HepG2 (cell line): Measurements from ENCODE around the gene SMAD6. TPM values are rescaled to one million over a fixed set of nuclear protein-coding genes. Genes with fewer than 3 reads are reported as not detected.
A peak's percentile ranks its signal among the peaks of the same experiment; 100 is the strongest.

Source experiments
- AHR ChIP-seq: IDR thresholded peaks from 2 replicates; pipeline ENCODE4 v1.6.1; 2018; ENCODE audit warnings: missing genetic modification reagents, missing compliant biosample characterization
- ATF1 ChIP-seq: IDR thresholded peaks from 2 replicates; pipeline ENCODE4 v1.6.1; 2016; ENCODE audit warnings: mild to moderate bottlenecking, control low read depth
- ATF7-NPFF ChIP-seq: sonication (generic); formaldehyde crosslinking; IDR thresholded peaks from 2 replicates; pipeline ENCODE4 v1.8.1; 2023; ENCODE audit warnings: mild to moderate bottlenecking, low read depth, missing genetic modification reagents, moderate library complexity
- BHLHE40 ChIP-seq: IDR thresholded peaks from 2 replicates; pipeline ENCODE4 v1.6.1; 2011; ENCODE audit warnings: low read length, improper control_type of control experiment
- BORCS8-MEF2B ChIP-seq: sonication (generic); formaldehyde crosslinking; IDR thresholded peaks from 2 replicates; pipeline ENCODE4 v1.8.0; 2022; ENCODE audit warnings: mild to moderate bottlenecking, missing genetic modification reagents
- DBP ChIP-seq: sonication (generic); formaldehyde crosslinking; IDR thresholded peaks from 2 replicates; pipeline ENCODE4 v1.4.0; 2020; ENCODE audit warnings: missing genetic modification reagents; ENCODE audit errors: not compliant biosample characterization
- EP300 ChIP-seq, 3 experiments: sonication (generic) in 1 of 3; formaldehyde crosslinking in 1 of 3; IDR thresholded peaks; 2 replicates each; pipeline versions ENCODE4 v1.5.1 to v1.6.1; 2011 to 2020; ENCODE audit warnings: low read depth in 2 of 3, low read length in 2 of 3, borderline replicate concordance in 1 of 3, improper control_type of control experiment in 1 of 3, mild to moderate bottlenecking in 1 of 3, missing genetic modification reagents in 1 of 3, moderate library complexity in 1 of 3
- HDAC6 ChIP-seq: fragments of 200-600 bp; sonication (generic); IDR thresholded peaks from 2 replicates; pipeline ENCODE4 v1.7.0; 2017; ENCODE audit warnings: mild to moderate bottlenecking, antibody characterized with exemption, low read length, low read depth
- IKZF4 ChIP-seq: sonication (generic); formaldehyde crosslinking; IDR thresholded peaks from 2 replicates; pipeline ENCODE4 v1.5.1; 2020; ENCODE audit warnings: borderline replicate concordance, mild to moderate bottlenecking, low read depth, missing genetic modification reagents; ENCODE audit errors: not compliant biosample characterization
- NCOA1 ChIP-seq: sonication (generic); formaldehyde crosslinking; IDR thresholded peaks from 2 replicates; pipeline ENCODE4 v1.9.0; 2021; ENCODE audit warnings: missing genetic modification reagents
- SAP130 ChIP-seq: IDR thresholded peaks from 2 replicates; pipeline ENCODE4 v1.6.1; 2016; ENCODE audit warnings: low read depth
- THRA ChIP-seq: sonication (generic); formaldehyde crosslinking; IDR thresholded peaks from 2 replicates; pipeline ENCODE4 v1.4.0; 2020; ENCODE audit warnings: missing genetic modification reagents, borderline replicate concordance
- ZNF12 ChIP-seq: sonication (generic); formaldehyde crosslinking; IDR thresholded peaks from 2 replicates; pipeline ENCODE4 v1.5.0; 2020; ENCODE audit warnings: missing genetic modification reagents
- ZNF24 ChIP-seq: fragments of 450-650 bp; IDR thresholded peaks from 2 replicates; pipeline ENCODE4 v1.6.1; 2017; ENCODE audit warnings: antibody characterized with exemption, mild to moderate bottlenecking
- polyA plus RNA-seq, 8 experiments: library from polyadenylated mRNA; depleted of rRNA in 3 of 8; stranded (reverse) in 7 of 8; unstranded in 1 of 8; fragments of >200 nt; fragmentation: Illumina TruSeq in 4 of 8; extraction: Trizol in 4 of 8; gene quantifications; 2 replicates each; pipeline versions ENCODE4 v1.2.1 to v1.2.3, GENCODE V29; 2011 to 2016; ENCODE audit warnings: low read depth in 4 of 8, missing spikeins in 1 of 8, mixed read lengths in 1 of 8; ENCODE audit not compliant: insufficient read depth in 1 of 8
- total RNA-seq, 5 experiments: library from RNA; depleted of rRNA; stranded (reverse); fragments of >200 nt; fragmentation: Illumina TruSeq; extraction: Trizol; gene quantifications; 2 replicates each; pipeline ENCODE4 v1.2.3, GENCODE V29; 2016; ENCODE audit warnings: low read depth in 1 of 5
- TF ChIP-seq, protein P1 (sequence below): sonication (generic); formaldehyde crosslinking; IDR thresholded peaks from 2 replicates; pipeline ENCODE4 v1.5.1; 2020; ENCODE audit warnings: mild to moderate bottlenecking, missing genetic modification reagents, borderline replicate concordance
- TF ChIP-seq, protein P2 (sequence below): IDR thresholded peaks from 2 replicates; pipeline ENCODE4 v1.6.1; 2016; ENCODE audit warnings: mild to moderate bottlenecking, missing biosample characterization, missing genetic modification reagents
- TF ChIP-seq, protein P3 (sequence below): sonication (generic); formaldehyde crosslinking; IDR thresholded peaks from 2 replicates; pipeline ENCODE4 v1.4.0; 2020; ENCODE audit warnings: mild to moderate bottlenecking, missing genetic modification reagents
- TF ChIP-seq, protein P4 (sequence below), 2 experiments: fragments of 450-650 bp in 1 of 2; sonication (generic) in 1 of 2; formaldehyde crosslinking; IDR thresholded peaks; 2 replicates each; pipeline versions ENCODE4 v1.5.0 to v1.8.0; 2020 to 2022; ENCODE audit warnings: mild to moderate bottlenecking in 1 of 2, missing genetic modification reagents in 1 of 2

Gene SMAD6
- total and polyA plus RNA-seq, 2 of the 13 experiments (the other 11 are each of a cell fraction or from before 2014, with no cell fraction given) = 3.3 to 4.4 TPM

- TF ChIP-seq THRA (CRISPR knock-in tag) (peak; percentile 52; the same call in 1 of the 2 replicates), NCOA1 (CRISPR knock-in tag) (no peak), DBP (no peak), ZNF24 (no peak), ZNF12 (CRISPR knock-in tag) (no peak), AHR (no peak), ATF1 (CRISPR knock-in tag) (no peak), ATF7-NPFF (CRISPR knock-in tag) (no peak), SAP130 (peak; percentile 83), IKZF4 (no peak), EP300 (IDR thresholded peaks at IDR 0.05; ENCODE audit: low read depth in 2 of 2, low read length in 2 of 2) (peak in 1 of 2 experiments; percentile 47; a peak in 1 of 4 replicates), EP300 (CRISPR knock-in tag; IDR thresholded peaks at IDR 0.05; ENCODE audit: borderline replicate concordance) (peak; percentile 73), BHLHE40 (no peak; the same call in 1 of the 2 replicates), HDAC6 (no peak), BORCS8-MEF2B (CRISPR knock-in tag) (no peak)
- TF ChIP-seq, protein P1, sequence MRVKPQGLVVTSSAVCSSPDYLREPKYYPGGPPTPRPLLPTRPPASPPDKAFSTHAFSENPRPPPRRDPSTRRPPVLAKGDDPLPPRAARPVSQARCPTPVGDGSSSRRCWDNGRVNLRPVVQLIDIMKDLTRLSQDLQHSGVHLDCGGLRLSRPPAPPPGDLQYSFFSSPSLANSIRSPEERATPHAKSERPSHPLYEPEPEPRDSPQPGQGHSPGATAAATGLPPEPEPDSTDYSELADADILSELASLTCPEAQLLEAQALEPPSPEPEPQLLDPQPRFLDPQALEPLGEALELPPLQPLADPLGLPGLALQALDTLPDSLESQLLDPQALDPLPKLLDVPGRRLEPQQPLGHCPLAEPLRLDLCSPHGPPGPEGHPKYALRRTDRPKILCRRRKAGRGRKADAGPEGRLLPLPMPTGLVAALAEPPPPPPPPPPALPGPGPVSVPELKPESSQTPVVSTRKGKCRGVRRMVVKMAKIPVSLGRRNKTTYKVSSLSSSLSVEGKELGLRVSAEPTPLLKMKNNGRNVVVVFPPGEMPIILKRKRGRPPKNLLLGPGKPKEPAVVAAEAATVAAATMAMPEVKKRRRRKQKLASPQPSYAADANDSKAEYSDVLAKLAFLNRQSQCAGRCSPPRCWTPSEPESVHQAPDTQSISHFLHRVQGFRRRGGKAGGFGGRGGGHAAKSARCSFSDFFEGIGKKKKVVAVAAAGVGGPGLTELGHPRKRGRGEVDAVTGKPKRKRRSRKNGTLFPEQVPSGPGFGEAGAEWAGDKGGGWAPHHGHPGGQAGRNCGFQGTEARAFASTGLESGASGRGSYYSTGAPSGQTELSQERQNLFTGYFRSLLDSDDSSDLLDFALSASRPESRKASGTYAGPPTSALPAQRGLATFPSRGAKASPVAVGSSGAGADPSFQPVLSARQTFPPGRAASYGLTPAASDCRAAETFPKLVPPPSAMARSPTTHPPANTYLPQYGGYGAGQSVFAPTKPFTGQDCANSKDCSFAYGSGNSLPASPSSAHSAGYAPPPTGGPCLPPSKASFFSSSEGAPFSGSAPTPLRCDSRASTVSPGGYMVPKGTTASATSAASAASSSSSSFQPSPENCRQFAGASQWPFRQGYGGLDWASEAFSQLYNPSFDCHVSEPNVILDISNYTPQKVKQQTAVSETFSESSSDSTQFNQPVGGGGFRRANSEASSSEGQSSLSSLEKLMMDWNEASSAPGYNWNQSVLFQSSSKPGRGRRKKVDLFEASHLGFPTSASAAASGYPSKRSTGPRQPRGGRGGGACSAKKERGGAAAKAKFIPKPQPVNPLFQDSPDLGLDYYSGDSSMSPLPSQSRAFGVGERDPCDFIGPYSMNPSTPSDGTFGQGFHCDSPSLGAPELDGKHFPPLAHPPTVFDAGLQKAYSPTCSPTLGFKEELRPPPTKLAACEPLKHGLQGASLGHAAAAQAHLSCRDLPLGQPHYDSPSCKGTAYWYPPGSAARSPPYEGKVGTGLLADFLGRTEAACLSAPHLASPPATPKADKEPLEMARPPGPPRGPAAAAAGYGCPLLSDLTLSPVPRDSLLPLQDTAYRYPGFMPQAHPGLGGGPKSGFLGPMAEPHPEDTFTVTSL (CRISPR knock-in tag) = peak; percentile 81; the same call in 1 of the 2 replicates
- TF ChIP-seq, protein P2, sequence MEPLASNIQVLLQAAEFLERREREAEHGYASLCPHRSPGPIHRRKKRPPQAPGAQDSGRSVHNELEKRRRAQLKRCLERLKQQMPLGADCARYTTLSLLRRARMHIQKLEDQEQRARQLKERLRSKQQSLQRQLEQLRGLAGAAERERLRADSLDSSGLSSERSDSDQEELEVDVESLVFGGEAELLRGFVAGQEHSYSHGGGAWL = peak; percentile 54; the same call in 1 of the 2 replicates
- TF ChIP-seq, protein P3, sequence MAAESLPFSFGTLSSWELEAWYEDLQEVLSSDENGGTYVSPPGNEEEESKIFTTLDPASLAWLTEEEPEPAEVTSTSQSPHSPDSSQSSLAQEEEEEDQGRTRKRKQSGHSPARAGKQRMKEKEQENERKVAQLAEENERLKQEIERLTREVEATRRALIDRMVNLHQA (CRISPR knock-in tag) = no peak
- TF ChIP-seq, protein P4, sequence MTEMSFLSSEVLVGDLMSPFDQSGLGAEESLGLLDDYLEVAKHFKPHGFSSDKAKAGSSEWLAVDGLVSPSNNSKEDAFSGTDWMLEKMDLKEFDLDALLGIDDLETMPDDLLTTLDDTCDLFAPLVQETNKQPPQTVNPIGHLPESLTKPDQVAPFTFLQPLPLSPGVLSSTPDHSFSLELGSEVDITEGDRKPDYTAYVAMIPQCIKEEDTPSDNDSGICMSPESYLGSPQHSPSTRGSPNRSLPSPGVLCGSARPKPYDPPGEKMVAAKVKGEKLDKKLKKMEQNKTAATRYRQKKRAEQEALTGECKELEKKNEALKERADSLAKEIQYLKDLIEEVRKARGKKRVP (CRISPR knock-in tag; IDR thresholded peaks at IDR 0.05) = peak in 1 of 2 experiments; percentile 56; a peak in 2 of 4 replicates
Observed at GRCh38 chr15:66803182-66803729, 101.2 kb downstream of the SMAD6 start (continued).
